NCI-H2107 (cell line): ENCODE data around the gene UROS.

ENCODE experiments used
- DNase-seq: peaks from one replicate; lab custom pipeline; 2025; lab: John Stamatoyannopoulos, UW

UROS gene

DNA sequence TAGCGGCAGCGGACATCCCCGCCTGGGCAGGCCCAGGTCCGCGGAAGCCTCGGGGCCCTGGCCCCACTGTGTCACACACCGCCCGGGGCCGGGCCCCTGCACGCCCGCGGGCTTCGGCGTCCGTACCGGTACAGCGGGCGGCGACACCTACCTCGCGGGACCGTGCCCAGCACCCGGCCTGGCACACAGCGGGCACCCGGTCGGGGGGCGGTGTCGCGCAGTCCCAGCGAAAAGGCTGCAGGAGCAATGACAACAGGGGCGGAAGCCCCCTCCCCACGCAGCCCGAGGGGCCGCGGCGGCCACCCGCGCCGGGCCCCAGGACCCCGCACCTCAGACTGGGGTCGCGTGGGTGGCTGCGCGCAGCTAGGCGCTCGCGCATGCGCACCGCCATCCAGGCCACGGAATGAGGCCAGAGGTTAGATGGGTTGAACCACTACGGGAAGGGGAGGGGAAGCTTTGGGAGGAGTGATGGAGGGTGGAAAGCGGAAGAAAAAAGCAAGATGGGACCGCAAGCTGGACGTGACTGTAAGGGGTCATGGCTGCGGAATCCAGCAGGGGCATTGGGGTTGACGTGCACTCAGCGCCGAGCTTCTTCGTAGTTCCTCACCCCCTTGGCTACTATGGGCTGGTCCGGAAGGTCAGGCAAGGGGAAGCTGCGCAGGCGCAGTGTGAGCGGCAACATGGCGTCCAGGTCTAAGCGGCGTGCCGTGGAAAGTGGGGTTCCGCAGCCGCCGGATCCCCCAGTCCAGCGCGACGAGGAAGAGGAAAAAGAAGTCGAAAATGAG, at the start of gene UROS, which contains the start of gene BCCIP:
Gene UROS, minus strand, starts transcription at position 381 of the 785 bp plus-strand sequence. CDS start 6,759 bp downstream, outside the sequence.
Gene BCCIP, plus strand, starts transcription at position 669 of the 785 bp plus-strand sequence. Its CDS starts 12 bp downstream, at position 681.
- peak; percentile 47 for DNase-seq

DNA sequence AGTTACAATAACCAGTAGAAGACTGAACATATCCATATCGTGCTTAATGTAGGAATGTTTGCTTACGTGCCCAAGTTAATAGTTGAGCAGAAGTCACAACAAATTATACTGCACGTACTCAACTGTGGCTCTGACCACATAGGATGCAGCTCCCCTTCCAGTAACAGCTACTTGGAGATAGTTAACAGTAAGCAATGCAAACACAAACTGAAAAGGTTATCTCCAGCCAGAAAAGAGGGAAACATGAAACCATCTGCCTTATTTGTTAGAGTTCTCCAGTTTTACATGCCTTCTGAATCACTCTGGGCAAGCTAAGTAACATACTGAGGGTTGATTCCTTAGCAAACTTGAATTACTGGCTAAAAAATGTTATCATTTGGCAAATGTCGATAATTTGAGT, 48.3 kb upstream of the UROS start:
- no peak for DNase-seq

DNA sequence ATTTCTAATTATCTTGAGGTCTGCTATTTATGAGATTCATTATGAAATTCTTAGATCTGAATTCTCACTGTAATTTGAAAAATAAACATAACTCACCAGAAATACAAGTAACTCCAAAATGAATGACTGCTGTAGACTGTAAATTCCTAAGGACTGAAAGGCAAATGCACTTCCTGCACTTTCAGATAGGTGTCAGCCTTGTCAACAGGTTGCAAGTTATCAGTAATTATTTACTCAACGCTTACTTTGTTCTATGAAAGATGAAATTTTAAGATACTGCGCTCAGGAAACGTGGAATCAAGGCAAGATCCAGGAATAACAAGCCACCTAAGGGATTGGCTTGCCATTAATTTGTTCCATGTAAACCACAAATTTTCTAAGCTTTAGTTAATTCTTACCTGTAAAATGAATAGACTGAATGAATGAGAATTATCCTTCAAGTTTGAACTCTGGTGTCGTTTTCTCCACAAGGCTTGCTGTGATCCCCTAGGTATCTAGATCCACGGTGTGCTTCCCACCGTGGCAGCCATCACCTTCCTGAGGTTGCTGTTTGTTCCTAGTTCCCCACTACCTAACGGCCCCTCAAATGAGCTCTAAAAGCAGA, 45.4 kb upstream of the UROS start:
- DNase-seq, result no peak

DNA sequence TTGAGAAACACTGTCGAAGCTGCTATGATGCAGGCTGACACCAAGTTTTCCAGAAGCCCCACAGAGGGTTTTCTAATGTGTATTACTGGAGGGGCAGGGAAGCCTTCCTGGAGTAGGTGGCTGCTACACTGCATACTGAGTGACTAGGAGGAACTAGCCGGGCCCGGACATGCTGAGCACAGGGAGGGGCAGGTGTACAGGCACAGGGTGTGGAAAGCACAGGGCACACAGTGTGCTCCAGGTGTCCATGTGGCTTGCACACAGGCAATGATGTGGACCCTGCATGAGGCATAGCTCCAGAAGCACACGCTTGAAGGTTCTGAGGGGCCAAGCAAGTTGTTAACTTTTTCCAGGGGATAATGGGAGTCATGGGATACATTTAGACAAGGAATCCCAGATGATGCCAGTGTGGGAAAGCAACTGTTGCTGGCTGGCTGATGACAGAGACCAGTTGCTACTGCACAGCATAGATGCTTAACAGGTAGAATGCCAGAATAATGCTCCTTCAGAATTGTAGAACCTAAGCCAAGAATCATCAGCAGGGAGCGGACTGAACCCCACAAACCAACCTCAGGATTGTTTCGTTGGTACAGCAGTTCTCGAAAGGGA, 43.5 kb upstream of the UROS start:
- DNase-seq, result no peak

DNA sequence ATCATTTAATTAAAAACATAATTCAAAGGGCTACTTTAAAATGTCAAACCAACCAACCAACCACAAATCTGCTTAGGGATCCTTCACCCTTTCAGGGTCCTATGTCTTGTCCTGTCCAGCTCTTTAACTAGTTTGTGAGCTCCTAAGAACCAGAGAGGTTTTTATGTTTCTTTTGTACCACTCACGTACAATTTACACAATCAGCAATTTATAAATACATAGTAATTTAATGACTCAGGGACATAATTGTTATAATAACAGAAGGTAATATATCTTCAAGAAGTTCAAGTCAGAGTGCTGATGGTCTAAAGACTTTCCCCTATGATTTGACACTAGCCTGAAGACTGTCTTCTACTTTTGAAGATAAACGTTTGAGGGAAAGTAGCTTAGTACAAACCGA, 42.1 kb upstream of the UROS start:
- no peak for DNase-seq

DNA sequence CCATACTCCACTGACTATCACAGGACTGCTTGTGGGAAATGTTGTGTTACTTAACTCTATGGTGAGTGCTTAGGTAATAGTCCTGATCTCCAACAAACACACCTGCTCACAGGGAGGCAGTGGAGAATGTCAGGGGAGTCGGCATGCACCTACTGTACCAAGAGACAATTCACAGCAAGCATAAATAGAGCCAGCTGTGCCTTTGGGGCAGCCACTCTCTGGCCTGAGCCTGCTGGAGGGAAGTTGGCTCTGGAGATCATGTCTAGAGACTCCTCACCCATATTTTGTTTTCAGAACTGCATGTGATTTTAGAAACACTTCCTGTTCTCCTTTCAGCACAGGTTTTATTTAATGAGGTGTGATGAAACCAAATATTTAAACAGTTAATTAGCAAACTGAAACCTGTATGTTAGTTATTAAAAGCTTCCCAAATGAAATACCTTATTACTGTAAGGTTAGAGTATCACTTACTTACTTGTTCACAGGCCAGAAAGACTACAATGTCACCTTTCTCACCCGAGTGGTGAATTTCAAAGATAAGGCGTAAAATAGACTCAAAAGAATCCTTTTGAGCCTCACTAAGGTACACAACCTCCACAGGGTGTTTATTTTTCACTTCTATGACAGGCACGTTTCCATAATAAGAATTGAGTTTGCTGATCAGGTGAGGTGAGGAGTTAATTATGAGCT, 36.2 kb upstream of the UROS start:
- DNase-seq, result no peak

DNA sequence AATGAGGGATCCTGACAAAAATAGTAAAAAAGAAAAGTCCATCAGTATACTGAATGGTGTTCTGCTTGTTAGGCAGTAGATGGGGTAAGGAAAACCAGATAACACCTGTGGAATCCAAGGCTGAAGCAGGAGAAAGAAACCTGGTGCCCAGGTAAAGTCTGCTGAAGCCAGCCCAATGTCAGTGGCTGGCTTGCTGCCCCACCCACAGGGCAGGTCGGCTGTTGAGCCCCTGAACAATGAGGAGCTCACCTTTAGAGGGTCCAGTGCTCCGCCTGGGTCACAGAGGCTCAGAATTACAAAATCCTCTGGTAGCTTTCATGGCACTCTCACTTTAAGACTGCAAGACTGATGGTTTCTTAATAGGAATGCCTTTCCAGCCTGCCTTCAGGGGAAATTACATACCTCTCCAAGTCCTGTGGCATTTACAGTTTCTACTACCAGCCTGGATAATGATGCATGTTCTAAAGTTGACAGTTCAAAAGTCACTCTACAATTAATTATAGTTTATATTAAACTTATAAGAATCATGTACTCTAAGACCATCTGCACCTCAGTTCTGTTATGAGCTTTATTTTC, 34.2 kb upstream of the UROS start:
- DNase-seq, result no peak

DNA sequence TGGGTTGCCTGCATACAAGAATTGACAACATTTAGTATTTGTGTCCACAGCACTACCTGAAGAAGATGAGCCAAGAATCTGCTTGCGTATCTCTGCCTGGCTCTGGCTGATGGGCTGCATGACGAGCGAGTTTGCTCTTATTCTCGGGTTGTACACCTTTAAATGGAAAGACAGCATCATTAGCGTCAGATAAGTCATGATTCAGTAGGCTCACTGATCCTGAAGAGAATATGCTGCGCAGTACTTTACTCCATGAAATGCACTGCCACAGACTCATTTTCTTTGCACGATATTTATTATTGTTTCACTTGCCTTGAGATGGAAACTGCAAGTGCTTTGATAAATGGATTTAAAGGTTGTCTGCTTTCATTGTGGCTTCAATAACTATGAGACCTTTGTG, 29.4 kb upstream of the UROS start:
- no peak for DNase-seq

DNA sequence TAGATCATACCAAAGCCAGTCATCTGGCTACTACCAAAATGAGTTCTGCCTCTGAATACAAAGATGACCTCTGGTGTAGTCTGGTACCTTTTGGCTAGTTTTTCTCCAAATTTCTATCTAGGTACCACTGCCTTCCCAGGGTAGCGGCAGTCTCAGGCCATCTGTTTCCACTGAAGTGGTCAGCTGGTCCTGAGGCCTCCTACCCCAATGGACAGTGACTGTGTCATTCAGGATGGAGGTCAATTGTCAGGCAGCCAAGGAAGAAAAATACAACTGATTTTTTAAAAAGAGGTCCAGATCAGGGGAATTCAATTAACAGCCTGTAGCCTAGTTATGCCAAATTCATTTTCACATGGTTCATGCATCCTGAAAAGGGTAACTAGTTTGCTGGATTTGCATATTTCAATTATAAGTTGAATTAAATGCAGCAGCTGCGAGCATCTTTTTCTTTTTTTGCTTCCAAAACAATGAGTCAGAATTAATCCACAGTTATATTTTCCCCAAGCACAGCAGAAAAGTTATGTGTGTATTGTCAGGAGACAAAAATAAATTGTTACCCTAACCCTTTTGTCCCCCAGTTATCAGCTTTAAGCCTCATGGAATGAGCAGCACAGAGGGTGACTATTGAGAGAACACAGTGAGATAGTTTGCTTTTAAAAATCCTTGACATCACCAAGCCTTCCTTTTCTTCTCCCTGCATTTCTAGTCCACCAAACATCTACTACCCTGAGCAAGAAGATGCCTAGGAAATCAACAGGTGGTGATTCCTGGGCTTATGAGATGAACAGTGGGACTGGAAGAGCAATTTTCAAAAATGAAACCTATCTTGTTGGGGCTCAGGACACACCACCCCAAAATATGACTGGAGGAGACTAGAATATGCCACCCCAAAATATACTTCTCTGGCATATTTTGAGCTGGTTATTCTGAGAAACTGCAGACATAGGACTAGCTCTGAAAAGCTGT, 28.0 kb upstream of the UROS start:
- no peak for DNase-seq

DNA sequence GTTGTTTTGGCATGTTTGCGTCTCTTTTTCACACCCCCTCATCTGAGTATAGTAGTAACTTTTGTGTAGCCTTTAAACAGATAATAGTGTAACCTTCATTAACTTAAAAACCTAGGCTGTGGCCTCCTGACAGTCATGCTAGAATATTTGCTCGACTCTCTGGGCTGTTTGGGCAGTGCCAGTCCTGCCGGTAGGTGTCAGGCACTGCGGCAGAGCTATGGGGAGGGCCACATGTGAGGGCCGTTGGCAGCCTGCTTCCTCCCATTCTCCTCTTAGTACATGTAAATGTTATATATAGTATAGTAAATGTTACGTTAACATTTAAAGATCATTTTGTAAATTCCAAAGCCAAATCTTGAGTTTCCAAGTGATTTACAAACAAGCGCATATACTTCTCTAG, 26.4 kb upstream of the UROS start:
- DNase-seq, result no peak

DNA sequence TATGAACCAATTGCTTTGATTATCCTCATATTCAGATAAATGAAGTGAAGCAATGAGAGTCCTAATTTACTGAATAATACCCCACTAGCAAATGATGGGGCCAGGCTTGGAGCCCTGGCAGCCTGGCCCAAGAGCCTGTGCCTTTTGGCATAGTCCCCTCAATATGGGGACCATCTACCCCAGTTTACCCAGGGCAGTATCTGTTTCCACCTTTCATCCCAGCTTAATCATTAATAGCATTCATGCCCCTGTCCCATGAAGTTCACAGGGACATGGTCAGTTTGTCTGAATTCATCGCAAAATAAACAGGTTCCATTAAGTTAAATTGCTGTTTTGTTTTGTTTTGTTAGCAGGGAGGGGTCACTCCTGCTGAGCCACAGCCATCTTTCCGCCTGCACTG, 25.8 kb upstream of the UROS start:
- no peak for DNase-seq

DNA sequence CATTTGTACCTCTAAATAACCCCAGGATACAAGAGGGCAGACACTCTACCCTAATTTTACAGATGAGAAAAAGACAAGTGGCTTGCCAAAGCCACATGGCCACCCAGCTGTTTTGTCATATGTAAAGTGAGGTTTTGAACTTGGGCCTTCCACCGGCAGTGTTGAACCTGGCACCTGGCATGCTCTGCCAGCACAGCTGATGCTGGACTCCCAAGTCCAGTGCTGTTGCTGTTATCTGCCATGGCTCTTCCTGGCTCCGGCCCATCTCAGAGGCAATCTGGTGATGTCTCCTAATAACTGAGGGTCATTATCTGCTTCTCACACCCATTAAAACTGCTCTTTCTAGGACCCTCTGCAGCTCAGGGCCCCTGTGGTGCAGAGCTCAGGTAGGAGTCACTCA, 25.3 kb upstream of the UROS start:
- no peak for DNase-seq

DNA sequence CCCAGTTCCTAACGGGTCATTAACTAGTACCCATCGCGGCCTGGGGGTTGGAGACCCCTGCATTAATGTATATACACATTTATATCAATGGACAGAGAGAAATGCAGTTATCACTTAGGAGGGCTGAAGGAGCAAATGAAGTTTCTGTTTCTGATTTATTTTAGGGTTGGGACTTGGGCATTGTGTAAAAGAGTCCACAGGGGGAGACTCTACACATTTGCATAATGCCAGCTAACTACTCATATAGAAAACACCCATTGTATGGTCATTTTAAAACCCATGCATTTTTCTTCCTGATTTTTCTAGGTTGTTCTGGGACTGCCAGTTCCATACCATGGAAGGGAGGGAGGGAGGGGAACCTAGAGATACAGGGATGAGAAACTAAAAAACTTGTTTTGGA, 23.8 kb upstream of the UROS start:
- DNase-seq, result no peak

DNA sequence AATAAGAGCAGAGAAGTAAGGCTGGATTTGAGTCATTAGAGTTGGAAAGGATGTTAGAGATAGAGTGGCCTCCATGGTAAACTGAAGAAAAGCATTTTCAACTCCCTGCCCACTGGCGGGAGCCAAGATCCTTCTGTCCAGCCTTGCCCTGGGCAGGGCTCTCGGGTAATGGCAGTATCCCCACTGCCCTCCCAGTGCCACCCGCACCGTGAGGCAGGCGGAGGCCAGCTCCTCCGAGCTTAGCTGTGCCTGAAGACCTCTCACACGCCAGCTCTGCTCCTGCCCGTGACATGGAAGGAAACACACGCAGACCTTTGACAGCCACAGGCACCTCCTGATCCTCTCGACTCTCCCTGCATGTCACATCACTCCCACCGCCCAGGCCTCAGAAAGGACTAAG, 22.6 kb upstream of the UROS start:
- no peak for DNase-seq

DNA sequence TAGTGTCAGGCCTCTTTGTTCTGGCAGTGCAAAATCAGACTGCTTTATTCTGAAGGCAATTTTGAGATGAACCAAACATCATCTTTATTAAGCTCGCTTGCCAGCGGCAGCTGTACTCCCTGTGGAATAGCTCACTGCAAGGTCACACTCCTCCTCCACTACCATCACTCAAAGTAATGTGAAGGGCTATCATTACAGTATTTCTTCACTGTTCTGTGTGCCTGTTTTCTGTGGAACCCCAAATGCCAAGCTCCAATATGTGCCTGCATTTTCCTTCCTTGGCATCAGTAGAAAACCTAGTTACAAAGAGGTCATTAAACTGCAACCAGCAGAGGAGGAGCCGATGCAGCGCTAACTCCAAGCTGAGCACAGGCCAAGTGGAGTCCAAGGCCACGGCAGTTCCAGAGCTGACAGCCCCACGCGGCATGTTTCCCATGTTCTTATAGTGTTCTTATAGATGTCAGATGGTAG, 21.7 kb upstream of the UROS start:
- DNase-seq, result no peak

DNA sequence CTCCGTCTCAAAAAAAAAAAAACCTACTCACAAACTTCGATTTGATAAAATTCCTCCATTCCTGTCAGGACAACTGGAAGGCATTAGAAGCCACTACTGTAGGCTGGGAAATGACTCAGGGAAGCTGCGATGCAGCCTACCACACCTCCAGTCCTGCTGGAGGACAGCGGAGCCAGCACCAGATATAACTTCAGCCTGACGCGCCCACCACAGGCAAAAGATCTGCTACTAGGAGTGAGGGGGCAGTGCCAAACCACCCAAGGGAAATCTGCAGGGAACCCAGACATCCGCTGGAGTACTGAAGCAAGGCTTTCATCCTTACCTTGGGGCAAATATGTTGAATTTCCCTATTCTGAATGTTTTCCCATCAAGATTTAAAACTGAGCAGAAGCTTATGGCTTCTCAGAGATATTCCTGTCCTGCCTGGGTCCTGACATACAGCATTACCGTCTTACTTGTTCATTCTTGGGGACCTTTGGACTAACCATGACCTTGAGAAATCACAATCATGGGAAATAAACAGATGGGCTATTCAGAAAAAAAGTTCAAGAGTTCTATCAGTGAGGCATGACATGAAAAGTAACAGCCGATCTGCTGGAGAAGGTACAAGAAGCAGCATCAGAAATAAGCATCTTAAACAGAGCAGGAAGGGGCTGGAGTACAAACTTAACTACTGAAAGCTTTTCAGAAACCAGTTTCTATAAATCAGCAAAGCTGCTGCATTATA, 20.7 kb upstream of the UROS start:
- no peak for DNase-seq

DNA sequence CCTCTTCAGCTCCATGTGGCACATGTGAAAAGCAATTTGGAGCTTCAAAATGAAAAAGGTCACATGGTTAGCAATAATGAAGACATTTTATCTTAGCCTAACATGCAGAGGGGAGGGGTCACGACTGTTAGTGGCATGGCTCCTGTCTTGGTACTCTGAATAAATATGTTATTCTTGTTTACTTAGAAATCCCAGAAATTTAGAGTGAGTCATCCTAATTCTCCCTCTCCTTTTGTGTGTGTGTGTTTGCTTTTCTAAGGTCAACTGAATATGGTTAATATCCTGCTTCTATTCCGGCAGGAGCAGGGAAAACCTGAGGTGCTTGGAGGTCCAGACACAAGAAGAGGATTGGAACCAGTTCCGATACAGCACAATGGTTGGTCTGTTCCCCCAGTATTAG, 17.9 kb upstream of the UROS start:
- DNase-seq, result no peak

DNA sequence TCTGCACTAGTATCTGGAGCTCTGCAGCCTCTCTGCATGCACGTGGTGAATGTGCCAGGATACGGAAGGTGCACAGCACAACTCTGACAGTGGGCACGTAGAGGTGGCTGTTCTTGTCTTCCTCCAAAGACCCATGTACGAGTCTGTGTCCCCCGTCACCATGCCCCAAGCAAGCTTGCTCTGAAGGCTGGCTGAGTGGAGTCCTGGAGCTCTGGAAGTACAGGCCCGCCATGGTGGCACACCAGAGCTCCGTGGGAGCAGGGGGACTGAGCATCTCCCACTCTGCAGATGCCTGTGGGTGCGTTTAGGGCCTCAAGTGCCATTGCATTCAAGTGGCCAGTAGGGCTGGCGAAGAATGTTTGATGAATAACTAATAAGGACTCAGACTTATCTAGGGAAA, 17.3 kb upstream of the UROS start:
- DNase-seq, result no peak

DNA sequence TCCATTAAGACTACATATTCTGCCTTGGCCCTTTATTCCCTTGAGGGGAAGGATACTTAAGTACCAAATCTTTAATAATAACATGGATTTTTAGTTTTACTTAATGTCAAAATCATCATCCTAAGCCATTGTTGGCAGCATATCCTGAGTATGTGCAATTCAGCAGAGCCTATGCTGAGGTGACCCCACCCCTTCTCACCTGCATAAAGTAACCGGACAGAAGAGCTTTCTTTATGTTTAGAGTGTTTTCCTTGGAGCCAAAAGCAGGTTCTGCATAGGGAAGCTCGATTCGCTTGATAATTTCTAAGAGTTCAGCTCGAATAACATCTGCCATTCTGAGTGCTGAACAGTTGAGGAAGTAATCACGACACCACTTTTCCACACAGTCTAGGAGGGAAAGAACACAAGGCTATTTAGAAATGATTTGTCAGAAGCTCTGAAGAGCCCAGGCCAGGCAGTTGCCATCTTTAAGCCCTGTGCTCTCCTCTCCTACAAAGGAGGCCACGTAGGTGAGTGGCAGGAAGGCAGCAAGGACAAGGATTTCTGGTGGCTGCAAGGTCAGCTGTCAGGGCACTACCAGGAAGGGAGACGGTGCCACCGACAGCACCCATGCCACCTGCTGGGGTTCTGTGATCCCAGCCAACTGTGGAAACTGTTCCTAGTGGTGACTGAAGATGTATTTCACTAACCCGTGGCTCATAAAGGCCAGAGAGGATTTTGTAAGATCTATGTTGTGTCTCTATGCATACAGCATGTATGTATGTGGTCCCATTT, 15.9 kb upstream of the UROS start:
- no peak for DNase-seq

DNA sequence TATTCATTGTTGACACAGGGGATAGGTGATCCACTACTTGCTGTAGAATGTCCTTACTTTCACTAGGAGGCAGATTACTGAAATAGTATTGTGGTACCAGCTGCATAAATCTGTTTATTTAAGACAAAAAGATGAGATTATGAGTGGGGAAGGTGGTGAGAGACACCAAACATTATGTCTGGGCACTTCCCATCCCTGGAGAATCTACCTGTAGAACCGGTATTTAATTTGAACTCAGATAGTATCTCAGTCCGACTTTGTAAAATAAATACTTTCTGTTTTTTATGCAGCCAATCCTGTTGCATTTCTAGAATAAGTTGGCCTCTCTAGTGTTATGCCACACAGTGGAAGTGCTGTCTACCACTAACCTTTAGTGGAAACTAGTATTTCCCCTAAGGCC, 13.7 kb upstream of the UROS start:
- DNase-seq, result no peak
